ENCODE data around the gene AOPEP. TPM values are rescaled to one million over a fixed set of nuclear protein-coding genes. Genes with fewer than 3 reads are reported as not detected.

The AOPEP gene
- total and polyA plus RNA-seq, 2 donors (not counting 3 experiments of a cell fraction or from before 2014, with no cell fraction given) = 20.2 to 41.6 TPM

- no TSS peak for BruUV-seq (replicated peaks)
- Histone ChIP-seq H3K36me3 (ENCODE audit: control insufficient read depth in 2 of 2, extremely low read depth in 1 of 2, insufficient read depth in 2 of 2, low read length in 2 of 2) (no peaks in the 10 kb centered on the region), H3K4me1 (ENCODE audit: control insufficient read depth, extremely low read depth, insufficient read depth, low read length) (peaks cover 17% of the 10 kb centered on the region), H3K9ac (replicated peaks; ENCODE audit: extremely low read depth, insufficient read depth, low read length) (no peak overlapping the region), H3K27me3 (ENCODE audit: control insufficient read depth in 2 of 2, insufficient read depth in 2 of 2, low read length in 2 of 2) (no peaks in the 10 kb centered on the region), H2AFZ (ENCODE audit: low read depth, low read length) (no peak overlapping the region), H4K20me1 (replicated peaks; ENCODE audit: control insufficient read depth, extremely low read depth, insufficient read depth, low read length) (no peaks in the 10 kb centered on the region), H3K9me1 (replicated peaks; ENCODE audit: control insufficient read depth, extremely low read depth, insufficient read depth, low read length) (no peaks in the 10 kb centered on the region), H3K79me2 (ENCODE audit: control insufficient read depth, insufficient read depth, low read length) (no peaks in the 10 kb centered on the region), H3K9me3 (replicated peaks; ENCODE audit: control insufficient read depth, insufficient read depth, low read length) (no peaks in the 10 kb centered on the region), H3K4me2 (ENCODE audit: insufficient read depth, low read length) (no peak overlapping the region), H3K4me3 (replicated peaks in 1 of 3; ENCODE audit: insufficient read depth in 1 of 3, low read depth in 1 of 3, low read length in 3 of 3) (no peak overlapping the region), H3K27ac (ENCODE audit: insufficient read depth, low read depth, low read length) (no peak overlapping the region)
- DNase-seq (ENCODE audit: low read depth, low spot score) (no peak), FAIRE-seq (no peak)
- no peak for TF ChIP-seq FOS (IDR thresholded peaks at IDR 0.05; ENCODE audit: borderline replicate concordance, insufficient read depth, low read length)
- TF ChIP-seq MYC (IDR thresholded peaks at IDR 0.05; ENCODE audit: low read depth, low read length) = no peak
- no peak for TF ChIP-seq JUN (IDR thresholded peaks at IDR 0.05; ENCODE audit: borderline replicate concordance, insufficient read depth, insufficient read length, low read depth)
- TF ChIP-seq CTCF (IDR thresholded peaks at IDR 0.05; ENCODE audit: extremely low read depth in 1 of 2, insufficient read depth in 1 of 2, low read depth in 1 of 2, low read length in 2 of 2) = no peak
- TF ChIP-seq GATA2 (IDR thresholded peaks at IDR 0.05; ENCODE audit: insufficient read depth, insufficient read length, low read depth, low read length) = no peak
- no peak for TF ChIP-seq POLR2AphosphoS5 (IDR thresholded peaks at IDR 0.05; ENCODE audit: insufficient read depth, low read depth, low read length)
- TF ChIP-seq, protein P1, sequence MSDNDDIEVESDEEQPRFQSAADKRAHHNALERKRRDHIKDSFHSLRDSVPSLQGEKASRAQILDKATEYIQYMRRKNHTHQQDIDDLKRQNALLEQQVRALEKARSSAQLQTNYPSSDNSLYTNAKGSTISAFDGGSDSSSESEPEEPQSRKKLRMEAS (IDR thresholded peaks at IDR 0.05; ENCODE audit: insufficient read depth, insufficient read length) = no peak
- no peak for TF ChIP-seq POLR2A (IDR thresholded peaks at IDR 0.05; ENCODE audit: low read depth, low read length)
- TF ChIP-seq EZH2 (IDR thresholded peaks at IDR 0.05; ENCODE audit: borderline replicate concordance, low read depth, low read length, severe bottlenecking) = no peak
- dilution Hi-C loops (cut with MboI; ENCODE audit: extremely low pct_ligation_motif_present, low sequenced_read_pairs) = no loop called here
- ChIA-PET POLR2A (no interaction called here), CTCF (no interaction called here)
- intact Hi-C loops (cut with micrococcal nuclease) = no loop called here
These were observed 230.2 kb downstream of the AOPEP start for GRCh38 chr9:94956731-94957130.

Measured in endothelial cell of umbilical vein (primary cell).